ELF-1 (cell line): ENCODE data around the gene DLG5.

Experiments
- DNase-seq: peaks from one replicate; pipeline ENCODE4 v3.0.0-alpha.2; 2016; ENCODE audit warnings: low read depth, low spot score

DLG5 gene

GRCh38 chr10:77868523-77868922 lies 58.0 kb downstream of the DLG5 start:
- DNase-seq, result no peak

DNA sequence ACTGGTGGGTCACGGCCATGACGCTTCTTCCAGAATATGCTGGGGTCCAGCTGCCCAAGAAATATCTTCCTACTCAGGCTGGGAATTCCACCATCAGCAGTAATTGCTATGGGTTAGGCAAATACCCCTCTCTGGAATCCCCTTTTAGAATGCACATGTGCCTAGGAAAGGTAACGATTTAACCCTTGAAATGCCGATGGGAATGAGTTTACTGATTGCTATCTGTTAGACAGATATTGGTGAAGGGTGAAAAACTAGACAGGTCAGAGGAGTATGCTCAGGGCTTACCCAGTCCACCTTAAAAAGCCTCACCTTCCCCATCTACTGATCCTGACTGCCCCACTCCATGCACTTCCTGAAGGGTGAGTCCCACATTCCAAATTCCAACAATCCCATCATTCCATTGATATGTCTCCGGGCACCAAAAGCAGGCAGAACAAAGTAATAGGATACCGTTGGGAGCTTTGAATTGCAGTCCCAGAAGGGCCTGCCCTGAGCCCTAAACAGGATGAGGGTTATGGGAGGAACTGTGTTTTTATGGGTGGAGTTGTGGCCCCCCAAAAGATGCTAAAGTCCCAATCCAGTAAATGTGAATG lies 59.3 kb downstream of the DLG5 start:
- DNase-seq, result peak; percentile 69

GRCh38 chr10:77866598-77866997 lies 60.0 kb downstream of the DLG5 start:
- DNase-seq, result no peak

- peak; percentile 69 for DNase-seq
These were observed 60.8 kb downstream of the DLG5 start for GRCh38 chr10:77865580-77866324.

- peak; percentile 66 for DNase-seq
These were observed 62.3 kb downstream of the DLG5 start for GRCh38 chr10:77864151-77864851.

DNA sequence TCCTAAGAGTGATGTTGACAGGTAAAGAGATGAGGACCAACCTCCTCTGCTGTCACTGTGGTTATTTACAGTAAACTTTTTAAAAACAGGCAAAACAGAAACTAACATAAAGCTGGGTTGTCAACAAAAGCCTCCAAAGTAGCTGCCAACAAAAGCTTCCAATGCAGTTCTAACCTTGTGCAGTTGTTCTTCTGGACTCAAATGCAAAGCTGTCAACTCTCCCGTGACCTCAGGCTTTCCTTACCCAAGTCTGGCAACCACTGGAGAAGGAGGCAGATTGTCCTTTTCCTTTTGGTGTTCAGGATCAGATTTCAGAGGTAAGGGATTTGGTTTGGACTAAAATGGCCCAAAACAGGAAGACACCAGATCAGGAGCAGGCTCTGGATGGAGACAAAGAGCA lies 63.1 kb downstream of the DLG5 start:
- no peak for DNase-seq

- no peak for DNase-seq
These were observed 64.0 kb downstream of the DLG5 start for GRCh38 chr10:77862595-77862994.

DNA sequence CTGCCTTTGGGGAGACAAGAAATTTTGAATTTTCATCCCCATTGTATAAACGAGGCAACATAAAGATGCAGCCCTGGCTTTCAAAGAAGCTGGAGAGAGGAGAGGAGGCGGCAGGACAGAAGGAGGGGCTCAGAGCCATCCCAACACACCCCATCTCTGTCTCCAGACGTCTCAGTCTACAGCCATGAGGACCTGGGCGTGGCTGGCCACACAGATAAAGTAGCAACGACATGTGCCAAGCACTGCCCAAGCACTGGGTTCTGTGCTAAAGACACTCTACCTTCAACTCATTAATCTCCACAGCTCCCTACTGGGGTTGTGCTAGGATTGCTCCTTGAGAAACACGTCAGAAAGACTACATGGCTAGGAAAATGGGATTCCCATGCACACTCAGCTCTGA lies 65.2 kb downstream of the DLG5 start:
- DNase-seq, result no peak

DNA sequence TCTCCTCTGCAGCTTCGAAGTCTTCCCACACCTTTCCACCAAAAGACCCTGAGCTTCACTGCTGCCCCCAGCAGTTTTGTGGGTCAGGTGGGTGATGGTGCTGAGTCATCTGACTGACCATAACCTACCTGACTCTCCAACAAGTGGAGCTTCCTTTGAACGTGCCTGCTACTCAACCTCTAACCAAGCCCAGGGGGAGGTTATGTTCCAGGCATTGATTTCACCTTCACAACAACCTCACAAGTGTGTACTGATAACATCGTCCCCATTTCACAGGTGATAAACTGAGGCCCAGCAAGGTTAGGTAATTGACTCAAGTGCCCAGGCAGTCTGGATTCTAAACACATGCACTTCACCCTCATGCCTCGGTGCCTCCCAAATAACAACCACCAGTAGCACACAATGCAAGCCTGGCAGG lies 66.7 kb downstream of the DLG5 start:
- DNase-seq, result peak; percentile 81

- no peak for DNase-seq
These were observed 67.2 kb downstream of the DLG5 start for GRCh38 chr10:77859200-77859864.

DNA sequence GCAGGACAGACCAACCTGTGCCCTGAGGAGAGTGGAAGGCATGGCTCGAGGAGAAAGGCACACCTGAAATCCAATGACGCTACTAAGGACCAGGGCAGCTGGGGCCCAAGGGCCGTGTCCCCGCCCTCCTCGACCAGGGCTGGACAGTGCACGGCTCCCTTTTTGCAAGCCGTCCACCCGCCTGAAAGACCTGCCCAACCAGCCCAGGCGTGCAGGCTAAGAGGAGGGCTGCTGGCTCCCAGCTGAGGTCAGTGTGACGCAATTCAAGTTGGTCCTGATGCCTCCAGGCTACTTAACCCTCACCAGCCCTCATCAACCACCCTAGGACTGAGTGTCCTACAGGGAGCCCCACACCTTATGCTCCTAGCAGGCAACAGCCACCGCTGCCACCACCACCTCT lies 69.3 kb downstream of the DLG5 start:
- peak; percentile 90 for DNase-seq

DNA sequence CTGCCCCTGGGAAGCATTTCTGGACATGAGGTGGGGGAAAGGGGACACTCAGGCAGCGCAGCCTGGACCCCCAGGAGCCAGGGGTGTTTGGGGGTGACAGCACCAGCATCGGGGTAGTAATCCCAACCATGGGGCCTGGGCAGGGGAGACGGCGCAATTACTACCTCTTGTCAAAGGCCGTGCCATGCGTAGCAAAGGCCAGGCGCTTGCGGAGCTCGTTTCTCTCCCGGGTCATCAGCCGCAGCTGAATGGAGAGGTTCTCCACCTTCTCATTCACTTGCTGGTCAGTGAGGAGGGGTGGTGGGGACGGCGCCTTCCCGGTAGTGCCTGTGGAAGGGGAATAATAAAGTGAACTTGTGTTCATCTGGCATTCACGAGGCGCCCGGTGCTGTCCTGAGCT lies 70.0 kb downstream of the DLG5 start:
- no peak for DNase-seq

DNA sequence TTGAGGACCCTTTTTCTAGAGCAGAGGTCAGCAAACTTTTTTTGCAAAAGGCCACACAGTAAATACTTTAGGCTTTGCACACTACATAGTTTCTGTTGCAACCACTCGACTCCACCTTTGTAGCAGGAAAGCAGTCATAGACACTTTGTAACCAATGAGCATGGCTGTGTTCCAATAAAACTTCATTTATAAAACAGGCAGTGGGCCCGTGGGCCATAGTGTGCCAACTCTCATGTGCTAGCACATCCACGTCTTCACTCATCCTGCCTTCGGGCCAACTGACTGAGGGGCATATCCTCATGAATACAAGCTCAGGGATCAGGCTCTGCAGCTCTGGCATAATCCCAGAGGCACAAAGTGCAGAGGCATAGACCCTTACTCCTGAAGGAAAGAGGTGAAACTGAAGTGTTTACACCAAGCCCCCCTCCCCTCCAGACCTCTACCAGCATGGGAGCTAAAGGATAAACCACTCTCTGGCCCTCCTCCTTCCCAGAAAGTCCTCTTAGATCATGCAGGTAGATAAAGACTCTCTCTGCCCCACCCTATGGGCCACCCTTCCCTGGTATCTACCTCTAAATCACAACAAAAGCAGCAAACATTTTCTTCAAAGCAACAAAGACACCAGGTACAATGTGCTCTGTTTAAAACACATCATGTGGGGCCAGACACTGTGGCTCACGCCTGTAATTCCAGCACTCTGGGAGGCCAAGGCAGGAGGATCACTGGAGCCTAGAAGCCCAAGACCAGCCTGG lies 71.0 kb downstream of the DLG5 start:
- DNase-seq, result no peak

DNA sequence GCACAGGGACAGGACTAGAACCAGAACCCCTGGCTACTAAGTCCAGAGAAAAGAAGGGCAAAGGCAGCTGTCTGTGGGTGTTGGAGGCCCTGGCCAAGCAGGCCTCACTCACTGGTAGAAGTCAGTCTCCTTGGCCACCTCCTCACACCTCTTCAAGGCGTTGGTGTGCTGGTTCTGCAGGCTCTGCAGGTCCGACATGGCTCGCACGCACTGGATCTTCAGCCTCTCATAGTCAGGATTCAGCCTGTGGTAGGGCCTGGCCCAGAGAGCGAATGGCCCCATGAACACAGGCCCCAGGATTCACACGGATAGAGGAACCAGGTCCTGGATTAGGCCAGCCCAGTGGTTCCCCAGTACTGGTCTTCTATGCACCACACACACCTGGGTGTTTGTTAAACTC lies 72.4 kb downstream of the DLG5 start:
- no peak for DNase-seq

- DNase-seq, result no peak
These were observed 73.3 kb downstream of the DLG5 start for GRCh38 chr10:77853256-77853655.

- peak; percentile 75 for DNase-seq
These were observed 75.8 kb downstream of the DLG5 start for GRCh38 chr10:77850620-77851231.

- peak; percentile 39 for DNase-seq
These were observed 77.4 kb downstream of the DLG5 start for GRCh38 chr10:77849039-77849664.

GRCh38 chr10:77846718-77847311 lies 79.7 kb downstream of the DLG5 start:
- peak; percentile 93 for DNase-seq

GRCh38 chr10:77845451-77845850 lies 81.1 kb downstream of the DLG5 start:
- no peak for DNase-seq

DNA sequence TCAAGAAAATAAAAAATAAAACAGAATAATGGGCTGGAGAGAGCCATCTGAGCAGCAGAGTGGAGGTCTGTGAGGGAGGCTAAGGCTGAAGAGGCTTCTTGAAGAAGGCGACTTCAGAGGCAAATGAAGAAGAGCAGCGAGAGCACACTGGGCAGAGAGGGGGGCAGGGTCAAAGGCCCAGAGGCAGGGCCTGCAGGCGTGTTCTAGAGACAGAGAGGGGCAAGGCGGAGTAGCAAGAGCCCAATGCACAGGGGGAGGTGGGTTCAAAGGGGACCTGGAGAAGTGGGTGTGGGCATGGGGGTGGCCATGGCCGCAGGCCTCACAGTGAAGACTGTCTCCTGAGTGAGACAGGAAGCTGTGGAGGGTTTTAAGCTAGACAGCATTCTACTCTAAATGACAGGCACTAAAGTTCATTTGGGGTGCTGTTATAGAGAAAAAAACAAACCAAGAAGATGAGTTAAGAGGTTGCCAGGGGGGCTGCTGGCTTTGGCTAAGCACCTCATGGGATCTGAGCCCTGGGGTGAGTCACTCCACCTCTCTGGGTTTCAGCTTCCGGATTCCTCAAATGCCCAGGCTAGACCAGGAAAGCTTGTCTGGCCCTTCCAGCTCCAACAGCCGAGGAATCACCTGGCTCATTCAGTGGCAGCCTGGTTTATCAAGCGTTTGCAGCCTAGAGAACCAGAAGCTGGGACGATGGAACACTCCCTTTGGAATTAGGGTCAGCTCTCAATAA lies 81.7 kb downstream of the DLG5 start:
- peak; percentile 83 for DNase-seq
